CMK (cell line): ENCODE measurements around the gene SIGLEC7.

ENCODE experiments used
- DNase-seq: peaks from one replicate; pipeline ENCODE4 v3.0.0-alpha.2; 2010; ENCODE audit warnings: low read depth

The SIGLEC7 gene

GRCh38 chr19:51142119-51142518 lies at the start of gene SIGLEC7:
Gene SIGLEC7, plus strand, starts transcription at chr19:51142301. Its CDS starts 69 bp downstream, at chr19:51142370.
- DNase-seq: peak; percentile 67

GRCh38 chr19:51093101-51093500 lies 49.0 kb upstream of the SIGLEC7 start:
- DNase-seq: no peak

DNA sequence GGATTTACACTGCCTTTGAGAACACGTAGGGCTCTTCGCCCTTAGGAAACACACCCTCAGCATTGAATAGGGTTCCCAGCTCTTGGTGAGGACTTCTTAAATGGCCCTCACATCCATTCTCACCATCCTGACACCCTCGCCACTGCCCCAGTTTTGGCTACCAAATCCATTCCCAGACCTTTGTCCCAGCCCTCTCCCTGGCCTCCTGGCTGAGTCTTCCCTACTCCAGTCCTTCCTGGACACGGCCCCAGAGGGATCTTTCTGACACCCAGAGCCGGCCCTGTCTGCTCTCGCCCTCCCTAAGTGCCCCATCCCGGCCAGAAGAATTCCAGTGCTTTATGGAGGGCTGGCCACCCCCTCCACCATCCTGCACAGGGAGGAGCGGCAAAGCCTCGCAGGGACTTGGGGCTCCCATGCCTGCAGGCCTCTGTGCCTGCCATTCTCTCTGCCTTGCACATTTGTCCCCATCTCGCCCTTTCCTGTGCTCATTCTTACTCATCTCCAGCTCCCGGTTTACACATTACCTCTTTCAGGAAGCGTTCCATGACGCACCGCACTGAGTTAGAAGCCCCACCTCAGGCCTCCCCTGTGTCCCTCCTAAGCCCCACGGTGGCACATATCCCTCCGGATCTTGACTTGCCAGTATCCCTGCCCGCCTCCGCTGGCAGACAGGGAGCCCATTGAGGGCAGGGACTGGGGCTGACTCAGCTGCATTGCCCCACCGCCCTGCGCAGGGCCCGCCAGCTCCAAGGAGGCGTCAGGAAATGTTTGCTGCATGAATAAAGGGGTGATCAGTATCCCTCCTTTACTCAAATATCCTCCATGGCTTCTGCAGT lies 48.4 kb upstream of the SIGLEC7 start:
- DNase-seq: no peak

DNA sequence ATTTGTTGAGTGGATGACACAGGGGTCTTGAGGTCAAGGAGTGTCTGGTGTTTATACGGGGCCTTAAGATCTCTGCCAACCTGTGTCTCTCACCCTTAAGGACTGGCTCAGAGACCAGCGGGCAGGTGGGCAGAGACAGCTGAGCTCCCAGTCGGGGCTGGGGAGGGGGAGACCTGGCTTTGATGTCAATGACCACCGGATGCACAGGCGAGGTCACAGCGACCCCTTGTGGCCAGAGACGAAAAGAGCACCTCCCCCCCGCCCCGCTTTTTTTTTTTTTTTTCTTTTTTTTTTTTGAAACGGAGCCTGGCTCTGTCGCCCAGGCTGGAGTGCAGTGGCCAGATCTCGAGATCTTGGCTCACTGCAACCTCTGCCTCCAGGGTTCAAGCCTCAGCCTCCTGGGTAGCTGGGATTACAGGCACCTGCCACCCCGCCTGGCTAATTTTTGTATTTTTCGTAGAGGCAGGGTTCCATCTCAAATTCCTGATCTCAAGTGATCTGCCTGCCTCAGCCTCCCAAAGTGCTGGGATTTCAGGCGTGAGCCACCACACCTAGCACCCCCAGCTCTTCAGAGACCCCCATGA lies 47.3 kb upstream of the SIGLEC7 start:
- DNase-seq: no peak

DNA sequence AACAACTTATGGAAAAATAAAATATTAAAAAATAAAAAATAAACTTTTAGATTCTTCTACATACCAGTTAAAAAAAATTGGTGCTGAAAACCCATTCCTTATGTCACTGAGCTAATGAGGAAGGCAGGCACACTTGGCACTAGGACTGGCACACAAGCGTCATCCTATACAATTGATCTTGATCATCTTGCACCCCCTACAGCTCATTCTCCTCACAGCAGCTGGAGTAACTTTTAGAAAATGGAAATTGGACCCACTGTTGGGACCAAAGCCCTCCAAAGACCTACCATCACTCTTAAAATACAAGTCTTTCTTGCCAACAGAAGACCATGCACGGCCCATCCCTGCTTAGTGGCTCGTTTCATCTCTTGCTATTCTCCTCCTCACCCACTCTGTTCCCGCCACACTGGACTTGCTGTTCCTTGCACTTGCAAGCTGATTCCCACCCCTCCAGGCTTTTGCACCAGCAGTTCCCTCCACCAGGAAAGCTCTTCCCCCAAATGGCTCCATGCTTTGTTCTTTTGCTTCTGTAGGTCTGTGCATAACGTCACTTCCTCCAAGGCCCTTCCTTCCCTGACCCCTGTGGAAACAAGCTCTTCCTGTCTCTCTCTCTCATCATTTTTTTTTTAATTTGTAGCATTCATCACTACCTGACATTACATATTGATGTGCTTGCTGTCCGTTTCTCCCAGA lies 45.5 kb upstream of the SIGLEC7 start:
- no peak for DNase-seq

GRCh38 chr19:51097166-51097738 lies 44.8 kb upstream of the SIGLEC7 start:
- DNase-seq: no peak

DNA sequence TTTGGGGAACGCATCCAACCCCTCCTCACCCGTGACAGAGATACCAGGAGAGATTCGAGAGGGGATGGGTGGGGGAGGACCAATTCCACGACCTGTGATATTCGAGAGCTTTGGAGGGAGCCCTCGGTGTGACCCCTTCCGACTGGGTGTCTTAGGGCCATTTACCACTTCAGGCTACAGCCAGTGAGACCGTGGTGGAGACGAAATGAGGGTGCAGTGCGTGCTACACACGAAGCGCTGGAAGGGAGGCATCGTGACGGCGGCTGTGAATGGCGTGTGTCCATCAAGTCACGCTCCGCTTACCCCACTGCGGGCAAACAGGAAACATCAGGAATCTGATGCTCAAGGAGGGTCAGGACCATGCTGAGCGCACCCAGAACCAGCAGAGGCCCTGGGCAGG lies 44.3 kb upstream of the SIGLEC7 start:
- no peak for DNase-seq

GRCh38 chr19:51098365-51099046 lies 43.6 kb upstream of the SIGLEC7 start:
- no peak for DNase-seq

GRCh38 chr19:51099047-51099382 lies 43.1 kb upstream of the SIGLEC7 start:
- no peak for DNase-seq

GRCh38 chr19:51100601-51101000 lies 41.5 kb upstream of the SIGLEC7 start:
- DNase-seq: no peak

GRCh38 chr19:51101171-51101865 lies 40.8 kb upstream of the SIGLEC7 start:
- no peak for DNase-seq

- no peak for DNase-seq
These were observed 39.1 kb upstream of the SIGLEC7 start for GRCh38 chr19:51102991-51103390.

DNA sequence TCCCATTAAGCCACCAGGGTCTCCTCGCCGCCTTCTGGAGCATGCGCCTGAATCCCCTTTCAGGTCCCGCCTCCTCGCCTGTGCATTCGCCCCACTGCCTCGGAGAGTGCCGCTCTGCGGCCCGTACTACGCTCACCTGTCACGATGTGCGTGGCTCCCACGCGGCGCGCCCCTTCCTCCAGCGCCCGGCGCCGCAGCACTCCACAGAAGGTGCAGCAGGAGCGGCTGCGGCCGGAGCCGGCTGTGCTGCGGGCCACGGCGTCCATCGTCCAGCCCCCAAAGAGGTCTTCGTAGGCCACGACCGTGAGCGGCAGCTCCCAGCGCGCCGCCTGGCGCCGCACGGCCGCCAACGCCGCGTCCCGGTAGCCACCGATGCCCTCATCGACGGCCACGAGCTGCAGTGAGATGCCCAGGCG lies 38.2 kb upstream of the SIGLEC7 start:
- no peak for DNase-seq

- DNase-seq: no peak
These were observed 34.6 kb upstream of the SIGLEC7 start for GRCh38 chr19:51107406-51108065.

- DNase-seq: peak; percentile 100
These were observed 33.9 kb upstream of the SIGLEC7 start, which contains the start of gene CTU1 for GRCh38 chr19:51108066-51108804. Gene CTU1, minus strand, starts transcription at chr19:51108409. Its CDS starts 3,840 bp downstream, at chr19:51104569.

DNA sequence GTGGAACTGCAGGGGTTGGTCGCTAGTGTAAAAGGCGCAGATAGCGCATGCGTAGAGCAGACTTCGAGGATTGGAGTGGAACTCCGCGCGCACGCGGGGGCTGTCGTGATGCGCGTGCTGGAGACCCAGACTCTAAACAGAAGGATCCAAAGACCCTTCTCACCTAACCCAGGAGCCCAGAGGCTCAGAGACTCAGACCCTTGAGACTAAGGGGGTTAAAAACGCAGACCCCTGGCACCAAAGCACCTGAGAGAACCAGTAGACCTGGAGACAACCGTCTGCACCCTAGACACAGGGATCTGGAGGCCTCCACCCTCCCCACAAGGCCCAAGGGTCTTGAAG lies 33.3 kb upstream of the SIGLEC7 start:
- no peak for DNase-seq

DNA sequence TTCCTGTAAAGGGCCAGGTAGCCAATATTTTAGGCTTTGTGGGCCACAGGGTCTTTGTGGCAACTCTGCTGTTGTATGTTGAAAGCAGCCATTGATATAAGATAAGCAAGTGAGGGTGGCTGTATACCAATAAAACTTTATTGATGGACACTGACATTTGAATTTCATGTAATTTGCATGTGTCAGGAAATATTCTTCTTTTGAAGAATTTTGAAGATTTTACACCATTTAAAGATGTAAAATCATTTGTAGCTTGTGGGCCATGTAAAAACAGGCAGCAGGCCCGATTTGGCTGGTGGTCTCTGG lies 31.5 kb upstream of the SIGLEC7 start:
- DNase-seq: no peak

GRCh38 chr19:51111606-51112005 lies 30.5 kb upstream of the SIGLEC7 start:
- no peak for DNase-seq

DNA sequence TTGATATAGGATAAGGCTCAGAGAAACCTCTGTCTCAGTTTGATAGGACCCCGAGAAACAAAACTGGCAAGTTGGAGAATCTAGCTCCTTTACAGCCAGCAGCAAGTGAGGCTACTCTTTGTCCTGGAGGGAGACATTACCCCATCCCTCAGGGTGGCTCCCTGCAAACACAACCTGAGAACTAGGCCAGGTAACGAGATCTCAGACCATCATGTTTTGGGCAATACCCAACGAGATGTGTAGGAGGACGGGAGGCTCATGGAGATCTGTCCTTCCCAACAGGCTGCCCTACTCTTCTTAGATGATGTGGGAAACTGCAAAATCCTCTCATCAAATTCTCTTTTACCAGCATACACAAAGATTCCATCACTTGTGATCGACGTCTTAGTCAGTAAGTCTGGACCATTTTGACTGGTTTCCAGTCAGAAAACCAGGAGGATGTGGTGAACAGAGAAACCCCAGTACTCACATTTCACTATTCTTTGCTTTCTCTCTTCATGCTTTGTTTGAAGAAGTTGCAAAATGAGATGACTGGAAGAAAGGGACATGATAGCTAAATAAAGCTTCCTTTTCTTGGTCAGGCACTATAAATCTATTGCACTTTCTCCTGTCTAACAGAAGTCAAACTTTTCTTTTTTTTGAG lies 27.9 kb upstream of the SIGLEC7 start:
- DNase-seq: no peak

DNA sequence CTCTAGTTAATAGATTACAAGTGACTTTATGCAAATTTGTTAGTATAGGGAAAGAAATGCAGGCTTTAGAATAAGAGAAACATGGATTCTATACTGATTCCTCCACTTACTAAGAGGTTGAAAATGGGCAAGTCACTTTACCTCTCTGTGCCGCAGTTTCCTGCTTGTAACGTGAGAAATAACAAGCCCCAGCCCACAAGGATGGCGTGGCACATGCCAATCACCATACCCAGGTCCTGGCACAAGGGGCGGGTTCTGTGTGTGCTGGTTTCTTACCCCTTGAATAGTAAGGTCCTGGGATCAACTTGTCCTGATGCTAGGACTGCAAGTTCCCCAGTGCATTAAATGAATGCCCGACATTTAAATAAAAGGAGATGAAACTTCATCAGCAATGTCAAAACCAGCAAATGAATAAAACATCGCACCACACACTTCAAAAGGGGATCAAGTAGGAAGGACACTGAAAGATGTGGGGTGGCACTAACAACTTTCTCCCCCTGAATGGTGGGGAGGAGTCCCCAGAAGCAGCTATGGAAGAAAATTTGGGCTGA lies 25.3 kb upstream of the SIGLEC7 start:
- DNase-seq: no peak
